ENCODE data around the gene GRIN3A.
A peak's percentile ranks its signal among the peaks of the same experiment; 100 is the strongest.
"Not testable (repeated sequence)": the region's sequence is repeated elsewhere in the genome, so short reads cannot be mapped to it uniquely, and the experiment has no call there.

The GRIN3A gene

GRCh38 chr9:101579711-101580545 is 158.5 kb downstream of the GRIN3A start:
- no peak for DNase-seq

DNA sequence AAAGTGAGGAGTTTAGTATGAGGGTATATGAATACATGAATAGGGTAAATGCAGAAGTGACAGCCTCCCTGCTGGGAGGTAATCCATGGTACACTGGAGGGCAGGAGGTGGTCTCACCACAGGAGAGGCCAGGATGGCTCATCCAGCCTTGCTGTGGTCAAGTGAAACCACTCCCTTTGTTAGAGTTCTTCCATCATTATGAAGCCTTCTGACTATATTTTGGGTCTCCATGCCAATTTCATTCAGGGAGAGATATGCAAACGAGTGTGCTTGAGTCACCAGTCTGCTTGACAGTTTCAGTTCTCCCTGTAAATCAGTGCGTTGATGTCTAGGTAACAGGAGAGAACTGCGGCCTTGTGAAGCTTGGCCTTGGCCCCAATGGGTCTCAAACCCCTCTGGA is 160.1 kb downstream of the GRIN3A start:
- DNase-seq: no peak

DNA sequence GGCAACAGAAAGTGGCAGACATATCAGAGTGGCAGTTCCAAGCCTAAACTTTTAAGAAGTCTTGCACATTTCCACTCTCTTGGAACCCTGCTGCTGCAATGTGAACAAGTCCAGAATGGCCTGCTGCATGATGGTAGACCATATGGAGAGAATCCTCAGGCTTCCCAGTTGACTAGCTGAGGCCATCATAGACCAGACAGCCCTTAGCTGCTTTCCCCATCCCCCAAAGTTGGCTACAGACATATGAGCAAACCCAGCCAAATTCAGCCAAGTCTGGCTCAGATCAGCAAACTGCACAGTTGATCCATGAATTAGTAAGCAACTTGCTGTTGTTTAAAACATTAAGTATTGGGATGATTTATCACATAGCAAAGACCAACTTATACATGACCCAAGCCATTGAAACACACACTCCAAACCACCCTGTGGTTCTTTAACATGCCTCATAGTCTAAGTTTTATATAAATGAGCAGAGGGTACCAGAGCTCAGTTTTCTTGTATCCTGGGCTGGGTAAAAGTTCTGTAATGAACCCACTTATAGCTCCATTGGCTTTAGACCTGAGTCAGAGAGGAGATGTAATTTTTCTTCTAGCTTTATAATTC is 163.6 kb downstream of the GRIN3A start:
- no peak for DNase-seq

GRCh38 chr9:101572316-101572715 is 166.1 kb downstream of the GRIN3A start:
- DNase-seq: no peak

- no peak for DNase-seq
Measured at GRCh38 chr9:101571114-101571513, 167.3 kb downstream of the GRIN3A start.

GRCh38 chr9:101569741-101570501 is 168.5 kb downstream of the GRIN3A start:
- DNase-seq: no peak

GRCh38 chr9:101567725-101568350 is 170.6 kb downstream of the GRIN3A start:
- no peak for DNase-seq

GRCh38 chr9:101566904-101567724 is 171.3 kb downstream of the GRIN3A start:
- peak in 1 of 56 donors; percentile 7 for DNase-seq

DNA sequence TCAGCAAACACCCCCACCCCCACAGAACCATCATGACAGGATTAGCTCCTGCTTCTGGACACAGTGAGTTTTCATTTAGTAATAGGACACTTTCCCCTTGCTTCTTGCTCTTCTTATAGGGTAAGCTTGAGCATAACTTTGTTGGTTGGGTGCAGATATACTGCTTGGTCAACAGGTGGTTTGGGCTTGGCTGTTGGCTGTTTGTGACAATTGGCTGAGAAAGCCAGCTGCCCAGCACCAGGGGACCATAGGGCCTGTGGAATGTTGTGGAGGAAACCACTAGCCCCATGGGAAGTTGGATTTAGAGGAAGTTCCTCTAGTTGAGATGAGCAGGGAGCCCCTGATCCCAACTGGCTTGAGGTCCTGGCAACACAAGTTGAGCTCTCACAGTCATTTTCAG is 174.2 kb downstream of the GRIN3A start:
- no peak for DNase-seq

GRCh38 chr9:101562966-101563365 is 175.5 kb downstream of the GRIN3A start:
- no peak for DNase-seq

DNA sequence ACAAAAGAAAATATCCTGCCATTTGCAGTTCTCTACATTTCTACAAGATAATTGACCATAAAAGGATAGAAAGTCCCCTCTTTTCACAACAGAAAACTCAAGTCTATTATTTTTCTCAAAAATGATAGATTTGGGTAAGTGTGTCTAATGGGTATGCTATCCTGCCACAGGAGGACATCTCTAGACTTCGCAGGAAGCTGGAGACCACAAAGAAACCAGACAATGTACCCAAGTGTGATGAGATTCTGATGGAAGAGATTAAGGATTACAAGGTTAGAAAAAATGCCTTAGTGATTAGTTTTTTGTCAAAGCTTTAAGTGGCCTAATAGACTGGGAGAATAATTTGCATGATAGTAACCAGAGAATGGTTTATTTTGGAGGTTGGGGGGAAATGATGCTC is 176.7 kb downstream of the GRIN3A start:
- no peak for DNase-seq

GRCh38 chr9:101549472-101550098 is 188.9 kb downstream of the GRIN3A start:
- DNase-seq: not testable (repeated sequence)

DNA sequence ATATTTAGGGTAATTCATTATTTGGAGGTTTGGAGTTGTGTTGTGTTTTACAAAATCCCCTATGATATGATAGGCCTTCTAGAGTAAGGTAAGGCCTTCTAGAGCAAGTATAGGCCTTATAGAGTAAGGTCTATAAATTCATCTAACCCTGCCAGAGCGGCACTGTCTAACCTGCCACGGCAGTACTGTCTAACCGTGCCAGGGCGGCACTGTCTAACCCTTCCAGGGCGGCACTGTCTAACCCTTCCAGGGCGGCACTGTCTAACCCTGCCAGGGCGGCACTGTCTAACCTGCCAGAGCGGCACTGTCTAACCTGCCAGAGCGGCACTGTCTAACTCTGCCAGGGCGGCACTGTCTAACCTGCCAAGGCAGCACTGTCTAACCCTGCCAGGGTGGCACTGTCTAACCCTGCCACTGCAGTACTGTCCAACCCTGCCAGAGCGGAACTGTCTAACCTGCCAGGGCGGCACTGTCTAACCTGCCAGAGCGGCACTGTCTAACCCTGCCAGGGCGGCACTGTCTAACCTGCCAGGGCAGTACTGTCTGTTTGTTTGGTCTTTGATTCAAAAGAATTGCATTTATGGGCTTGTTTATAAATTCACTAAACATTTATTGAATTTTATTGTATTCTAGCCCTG is 195.2 kb downstream of the GRIN3A start:
- DNase-seq: no peak

- no peak for DNase-seq
Measured at GRCh38 chr9:101540069-101540468, 198.4 kb downstream of the GRIN3A start.

DNA sequence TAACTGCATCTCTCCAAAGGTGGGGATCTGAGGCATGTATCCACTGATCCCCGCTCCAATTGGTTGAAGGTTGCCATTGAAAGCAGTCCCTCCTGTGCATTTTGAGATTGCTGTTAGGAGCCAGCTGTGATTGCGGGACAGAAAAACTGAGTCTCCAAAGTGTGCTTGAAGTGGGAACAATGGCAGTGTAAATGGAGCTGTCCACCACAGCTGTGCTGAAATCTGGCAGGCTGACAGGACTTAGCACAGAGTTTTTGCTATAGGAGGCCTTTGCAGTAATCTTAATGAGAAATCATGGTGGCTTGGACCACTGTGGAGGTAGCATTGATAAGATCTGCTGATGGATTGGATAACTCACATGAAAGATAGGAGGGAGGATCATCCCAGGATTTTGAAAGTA is 201.5 kb downstream of the GRIN3A start:
- peak in 2 of 56 donors; percentile 4 to 25 for DNase-seq

DNA sequence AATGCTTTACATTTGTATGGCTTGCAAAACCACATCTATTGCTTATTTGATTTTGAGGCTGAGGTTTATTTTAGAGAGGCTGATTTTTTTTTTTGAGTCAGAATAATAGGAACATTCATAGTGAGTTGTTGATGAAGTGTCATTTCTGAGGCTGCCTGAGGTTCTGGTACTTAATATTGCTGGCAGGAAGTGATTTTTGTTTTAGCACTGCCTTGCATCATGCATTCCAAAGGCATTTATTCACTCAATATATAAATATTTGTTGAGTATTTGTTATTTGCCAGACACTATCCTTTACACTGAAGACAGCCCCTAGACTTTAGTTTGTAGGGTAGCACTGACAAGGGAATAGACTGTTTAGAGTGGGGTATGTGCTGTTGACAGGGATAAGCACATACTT is 202.1 kb downstream of the GRIN3A start:
- no peak for DNase-seq

- peak; percentile 90 to 100 (median 99) for DNase-seq
Measured at GRCh38 chr9:101533334-101534204, 204.9 kb downstream of the GRIN3A start, which contains the start of gene RNF20. Gene RNF20 (plus strand): TSS chr9:101533853. CDS start chr9:101535424, 1,571 bp downstream.

- peak in 50 of 56 donors; percentile 1 to 84 (median 46) for DNase-seq
Measured at GRCh38 chr9:101530076-101530711, 208.3 kb downstream of the GRIN3A start.

All from nucleus accumbens (tissue), 56 donors.